ENCODE data around the gene C1orf198. TPM values are rescaled to one million over a fixed set of nuclear protein-coding genes. Genes with fewer than 3 reads are reported as not detected.

Gene C1orf198
- total RNA-seq, 1 donor from 2014 or later = 8.9 TPM

- Mint-ChIP-seq H3K9me3 (peaks cover 5% of the 10 kb centered on the region), H3K27me3 (ENCODE audit: low read depth) (peaks cover 42% of the 10 kb centered on the region), H3K27ac (no peak overlapping the region), H3K4me1 (ENCODE audit: low read depth) (no peaks in the 10 kb centered on the region), H3K4me3 (ENCODE audit: low read depth) (no peak overlapping the region), H3K36me3 (ENCODE audit: low read depth) (no peaks in the 10 kb centered on the region)
- intact Hi-C loops (cut with micrococcal nuclease) = no loop called here
- no peak for DNase-seq (ENCODE audit: low spot score)
Measured at GRCh38 chr1:230879778-230880177, 11.5 kb upstream of the C1orf198 start.

GRCh38 chr1:230878591-230878990, 10.3 kb upstream of the C1orf198 start:
- H3K27me3 Mint-ChIP-seq (ENCODE audit: low read depth) = peaks cover 39% of the 10 kb centered on the region
- intact Hi-C loops (cut with micrococcal nuclease) = no loop called here

GRCh38 chr1:230877924-230878590, 9.7 kb upstream of the C1orf198 start:
- DNase-seq (ENCODE audit: low spot score) = no peak
- no peaks in the 10 kb centered on the region for H3K36me3 Mint-ChIP-seq (ENCODE audit: low read depth)
- no peak overlapping the region for H3K4me3 Mint-ChIP-seq (ENCODE audit: low read depth)
- no peaks in the 10 kb centered on the region for H3K4me1 Mint-ChIP-seq (ENCODE audit: low read depth)
- H3K9me3 Mint-ChIP-seq = no peaks in the 10 kb centered on the region
- H3K27me3 Mint-ChIP-seq (ENCODE audit: low read depth) = peaks cover 39% of the 10 kb centered on the region
- H3K27ac Mint-ChIP-seq = no peak overlapping the region
- intact Hi-C loops (cut with micrococcal nuclease) = no loop called here

More at GRCh38 chr1:230878591-230878990, 10.3 kb upstream of the C1orf198 start:
- H3K9me3 Mint-ChIP-seq = no peaks in the 10 kb centered on the region
- no peak overlapping the region for H3K27ac Mint-ChIP-seq
- no peaks in the 10 kb centered on the region for H3K36me3 Mint-ChIP-seq (ENCODE audit: low read depth)
- DNase-seq (ENCODE audit: low spot score) = no peak
- H3K4me3 Mint-ChIP-seq (ENCODE audit: low read depth) = no peak overlapping the region
- H3K4me1 Mint-ChIP-seq (ENCODE audit: low read depth) = no peaks in the 10 kb centered on the region

- Mint-ChIP-seq H3K4me3 (ENCODE audit: low read depth) (no peak overlapping the region), H3K27ac (no peak overlapping the region), H3K36me3 (ENCODE audit: low read depth) (no peaks in the 10 kb centered on the region), H3K4me1 (ENCODE audit: low read depth) (no peaks in the 10 kb centered on the region), H3K27me3 (ENCODE audit: low read depth) (peaks cover 39% of the 10 kb centered on the region), H3K9me3 (no peaks in the 10 kb centered on the region)
- intact Hi-C loops (cut with micrococcal nuclease) = no loop called here
- DNase-seq (ENCODE audit: low spot score) = no peak
Measured at GRCh38 chr1:230877146-230877923, 9.0 kb upstream of the C1orf198 start.

- Mint-ChIP-seq H3K36me3 (ENCODE audit: low read depth) (no peaks in the 10 kb centered on the region), H3K27me3 (ENCODE audit: low read depth) (peaks cover 42% of the 10 kb centered on the region), H3K9me3 (no peaks in the 10 kb centered on the region), H3K4me1 (ENCODE audit: low read depth) (no peaks in the 10 kb centered on the region), H3K27ac (no peak overlapping the region), H3K4me3 (ENCODE audit: low read depth) (no peak overlapping the region)
- intact Hi-C loops (cut with micrococcal nuclease) = no loop called here
- DNase-seq (ENCODE audit: low spot score) = no peak
Measured at GRCh38 chr1:230876660-230877059, 8.3 kb upstream of the C1orf198 start.

GRCh38 chr1:230875370-230875769, 7.0 kb upstream of the C1orf198 start:
- Mint-ChIP-seq H3K9me3 (no peaks in the 10 kb centered on the region), H3K36me3 (ENCODE audit: low read depth) (no peaks in the 10 kb centered on the region), H3K4me3 (ENCODE audit: low read depth) (no peak overlapping the region), H3K27me3 (ENCODE audit: low read depth) (peaks cover 36% of the 10 kb centered on the region), H3K4me1 (ENCODE audit: low read depth) (no peaks in the 10 kb centered on the region), H3K27ac (no peak overlapping the region)
- DNase-seq (ENCODE audit: low spot score) = no peak
- intact Hi-C loops (cut with micrococcal nuclease) = no loop called here

GRCh38 chr1:230870916-230871315, 2.6 kb upstream of the C1orf198 start:
- DNase-seq (ENCODE audit: low spot score) = no peak
- H3K36me3 Mint-ChIP-seq (ENCODE audit: low read depth) = no peaks in the 10 kb centered on the region
- no peak overlapping the region for H3K4me3 Mint-ChIP-seq (ENCODE audit: low read depth)
- H3K27me3 Mint-ChIP-seq (ENCODE audit: low read depth) = peaks cover 35% of the 10 kb centered on the region
- H3K27ac Mint-ChIP-seq = no peak overlapping the region
- intact Hi-C loops (cut with micrococcal nuclease) = no loop called here
- peaks cover 15% of the 10 kb centered on the region for H3K4me1 Mint-ChIP-seq (ENCODE audit: low read depth)
- H3K9me3 Mint-ChIP-seq = no peaks in the 10 kb centered on the region

GRCh38 chr1:230869500-230869899, 1.2 kb upstream of the C1orf198 start:
- H3K27me3 Mint-ChIP-seq (ENCODE audit: low read depth) = peaks cover 31% of the 10 kb centered on the region
- intact Hi-C loops (cut with micrococcal nuclease) = loop anchor here (2.0 to 5.0 kb wide), 4 partner anchors 109 to 468 kb away; partner anchors contain the start of genes ARV1, COG2, EXOC8 and FAM89A
- H3K9me3 Mint-ChIP-seq = no peaks in the 10 kb centered on the region
- no peak overlapping the region for H3K27ac Mint-ChIP-seq
- peak overlapping the region; percentile 47 for H3K4me3 Mint-ChIP-seq (ENCODE audit: low read depth)
- DNase-seq (ENCODE audit: low spot score) = no peak
- no peaks in the 10 kb centered on the region for H3K36me3 Mint-ChIP-seq (ENCODE audit: low read depth)
- H3K4me1 Mint-ChIP-seq (ENCODE audit: low read depth) = peaks cover 15% of the 10 kb centered on the region

- Mint-ChIP-seq H3K9me3 (no peaks in the 10 kb centered on the region), H3K36me3 (ENCODE audit: low read depth) (no peaks in the 10 kb centered on the region), H3K4me3 (ENCODE audit: low read depth) (peak overlapping the region; percentile 78), H3K27ac (peak overlapping the region; percentile 60), H3K27me3 (ENCODE audit: low read depth) (peaks cover 31% of the 10 kb centered on the region), H3K4me1 (ENCODE audit: low read depth) (peaks cover 15% of the 10 kb centered on the region)
- DNase-seq (ENCODE audit: low spot score) = no peak
- intact Hi-C loops (cut with micrococcal nuclease) = loop anchor here (2.0 to 5.0 kb wide), 4 partner anchors 110 to 468 kb away; partner anchors contain the start of genes ARV1, COG2, EXOC8 and FAM89A
Measured at GRCh38 chr1:230868736-230869385, 540 bp upstream of the C1orf198 start.

- H3K27ac Mint-ChIP-seq = no peak overlapping the region
- intact Hi-C loops (cut with micrococcal nuclease) = loop anchor here (5.0 kb wide), 3 partner anchors 175 to 470 kb away; partner anchors contain the start of genes COG2, EXOC8, FAM89A and SPRTN
Measured at GRCh38 chr1:230867101-230867902, 1.0 kb downstream of the C1orf198 start.

GRCh38 chr1:230866171-230867070, 1.9 kb downstream of the C1orf198 start:
- H3K27ac Mint-ChIP-seq = no peak overlapping the region
- peaks cover 27% of the 10 kb centered on the region for H3K4me1 Mint-ChIP-seq (ENCODE audit: low read depth)
- DNase-seq (ENCODE audit: low spot score) = no peak
- peak overlapping the region; percentile 77 for H3K4me3 Mint-ChIP-seq (ENCODE audit: low read depth)
- no peaks in the 10 kb centered on the region for H3K9me3 Mint-ChIP-seq
- intact Hi-C loops (cut with micrococcal nuclease) = loop anchor here (5.0 kb wide), 3 partner anchors 176 to 471 kb away; partner anchors contain the start of genes COG2, EXOC8, FAM89A and SPRTN
- H3K36me3 Mint-ChIP-seq (ENCODE audit: low read depth) = no peaks in the 10 kb centered on the region
- H3K27me3 Mint-ChIP-seq (ENCODE audit: low read depth) = peaks cover 27% of the 10 kb centered on the region

More at GRCh38 chr1:230867101-230867902, 1.0 kb downstream of the C1orf198 start:
- Mint-ChIP-seq H3K36me3 (ENCODE audit: low read depth) (no peaks in the 10 kb centered on the region), H3K27me3 (ENCODE audit: low read depth) (peaks cover 31% of the 10 kb centered on the region), H3K9me3 (no peaks in the 10 kb centered on the region), H3K4me3 (ENCODE audit: low read depth) (peak overlapping the region; percentile 77), H3K4me1 (ENCODE audit: low read depth) (peaks cover 26% of the 10 kb centered on the region)
- DNase-seq (ENCODE audit: low spot score) = no peak
